PC-3 (cell line): Measurements from ENCODE around the gene ACOT8.

Experiments used
- EZH2 ChIP-seq: fragments of 300-600 bp; sonication (generic); IDR thresholded peaks from one replicate; pipeline ENCODE4 v1.6.1; 2017; ENCODE audit warnings: antibody characterized with exemption, mild to moderate bottlenecking, low read length; ENCODE audit not compliant: unreplicated experiment
- EZH2phosphoT487 ChIP-seq: fragments of 300-600 bp; sonication (generic); IDR thresholded peaks from 2 replicates; pipeline ENCODE4 v1.6.1; 2018; ENCODE audit warnings: mild to moderate bottlenecking, antibody characterized with exemption, low read length, borderline replicate concordance
- TF ChIP-seq, protein P1 (sequence below): fragments of 300-600 bp; sonication (generic); conservative IDR thresholded peaks from 2 replicates; pipeline ENCODE4 v1.5.1; 2017; ENCODE audit warnings: antibody characterized with exemption, low read depth, mild to moderate bottlenecking, low read length

DNA sequence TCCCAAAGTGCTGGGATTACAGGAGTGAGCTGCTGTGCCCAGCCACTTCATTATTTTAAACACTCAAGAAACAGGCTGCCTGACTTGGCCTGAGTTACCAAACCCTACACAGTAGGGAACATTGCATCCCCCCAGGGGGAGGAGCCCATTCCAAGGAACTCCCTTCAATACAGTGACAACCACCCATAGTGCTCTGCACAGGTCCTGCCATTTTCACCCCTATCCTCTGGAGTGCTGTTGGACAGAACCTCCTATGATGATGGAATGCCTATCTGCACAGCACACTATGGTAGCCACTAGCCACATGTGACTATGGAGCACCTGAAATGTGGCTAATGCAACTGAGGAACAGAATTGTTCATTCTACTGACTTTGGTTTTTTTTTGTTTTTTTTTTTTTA lies 11.7 kb downstream of the ACOT8 start:
- TF ChIP-seq, protein P1, sequence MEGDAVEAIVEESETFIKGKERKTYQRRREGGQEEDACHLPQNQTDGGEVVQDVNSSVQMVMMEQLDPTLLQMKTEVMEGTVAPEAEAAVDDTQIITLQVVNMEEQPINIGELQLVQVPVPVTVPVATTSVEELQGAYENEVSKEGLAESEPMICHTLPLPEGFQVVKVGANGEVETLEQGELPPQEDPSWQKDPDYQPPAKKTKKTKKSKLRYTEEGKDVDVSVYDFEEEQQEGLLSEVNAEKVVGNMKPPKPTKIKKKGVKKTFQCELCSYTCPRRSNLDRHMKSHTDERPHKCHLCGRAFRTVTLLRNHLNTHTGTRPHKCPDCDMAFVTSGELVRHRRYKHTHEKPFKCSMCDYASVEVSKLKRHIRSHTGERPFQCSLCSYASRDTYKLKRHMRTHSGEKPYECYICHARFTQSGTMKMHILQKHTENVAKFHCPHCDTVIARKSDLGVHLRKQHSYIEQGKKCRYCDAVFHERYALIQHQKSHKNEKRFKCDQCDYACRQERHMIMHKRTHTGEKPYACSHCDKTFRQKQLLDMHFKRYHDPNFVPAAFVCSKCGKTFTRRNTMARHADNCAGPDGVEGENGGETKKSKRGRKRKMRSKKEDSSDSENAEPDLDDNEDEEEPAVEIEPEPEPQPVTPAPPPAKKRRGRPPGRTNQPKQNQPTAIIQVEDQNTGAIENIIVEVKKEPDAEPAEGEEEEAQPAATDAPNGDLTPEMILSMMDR: no peak
- no peak for TF ChIP-seq EZH2
- TF ChIP-seq EZH2phosphoT487: no peak
